Endothelial cell (in vitro differentiated cells): Measurements from ENCODE around the gene STAMBP. TPM values are rescaled to one million over a fixed set of nuclear protein-coding genes. Genes with fewer than 3 reads are reported as not detected.
"Not testable (repeated sequence)": the region's sequence is repeated elsewhere in the genome, so short reads cannot be mapped to it uniquely, and the experiment has no call there.

Experiments used
- DNase-seq: peaks from one replicate; pipeline ENCODE4 v3.0.0; 2021; ENCODE audit warnings: low spot score
- H3K27ac Mint-ChIP-seq: one replicate; pipeline ENCODE4 v1.8.0; 2021; ENCODE audit warnings: mixed read lengths, inconsistent platforms; ENCODE audit not compliant: unreplicated experiment
- H3K27me3 Mint-ChIP-seq: one replicate; pipeline ENCODE4 v1.8.0; 2021; ENCODE audit warnings: mild to moderate bottlenecking, moderate library complexity, mixed read lengths, inconsistent platforms; ENCODE audit not compliant: unreplicated experiment
- H3K36me3 Mint-ChIP-seq: one replicate; pipeline ENCODE4 v1.8.0; 2021; ENCODE audit warnings: mild to moderate bottlenecking, low read depth, mixed read lengths, inconsistent platforms; ENCODE audit not compliant: unreplicated experiment
- H3K4me1 Mint-ChIP-seq: one replicate; pipeline ENCODE4 v1.8.0; 2021; ENCODE audit warnings: mild to moderate bottlenecking, mixed read lengths, inconsistent platforms; ENCODE audit not compliant: unreplicated experiment
- H3K4me3 Mint-ChIP-seq: one replicate; pipeline ENCODE4 v1.8.0; 2021; ENCODE audit warnings: mild to moderate bottlenecking, mixed read lengths, inconsistent platforms; ENCODE audit not compliant: unreplicated experiment
- H3K9me3 Mint-ChIP-seq: one replicate; pipeline ENCODE4 v1.8.0; 2021; ENCODE audit warnings: mixed read lengths, inconsistent platforms; ENCODE audit not compliant: unreplicated experiment
- CTCF ChIP-seq: fragments of 200-600 bp; sonication (generic); IDR thresholded peaks from one replicate; pipeline ENCODE4 v1.5.0; 2021; ENCODE audit warnings: antibody characterized with exemption; ENCODE audit not compliant: unreplicated experiment
- long read RNA-seq: library from polyadenylated mRNA; unstranded; transcript quantifications from one replicate; pipeline ENCODE4 v2.0.0, GENCODE V29; 2020; ENCODE audit not compliant: unreplicated experiment
- total RNA-seq: library from RNA; stranded (reverse); fragmentation: NEBNext Ultra II Directional; extraction: Animal tissue kit (Norgen Biotek cat#: 25700); gene quantifications from one replicate; pipeline ENCODE4 v1.2.1, GENCODE V29; 2021; ENCODE audit not compliant: unreplicated experiment

Gene STAMBP
- total RNA-seq = 29.2 TPM
- long read RNA-seq, full-length matches to known transcripts = 6 of 10 reads
- long read RNA-seq, partial matches to known transcripts = 1 of 10 reads
- long read RNA-seq, other reads (novel, unspliced or antisense) = 3 of 10 reads

- TF ChIP-seq CTCF = no peak
- H3K4me3 Mint-ChIP-seq = peak within 1 kb of the TSS; percentile 97
- H3K9me3 Mint-ChIP-seq = no peaks in the 10 kb centered on the region
- peaks cover 17% of the 10 kb centered on the region for H3K4me1 Mint-ChIP-seq
- DNase-seq = peak; percentile 86
- peak within 1 kb of the TSS; percentile 82 for H3K27ac Mint-ChIP-seq
- peaks cover 5% of the 10 kb centered on the region for H3K36me3 Mint-ChIP-seq
- peaks cover 1% of the 10 kb centered on the region for H3K27me3 Mint-ChIP-seq
These were observed at the start of gene STAMBP for GRCh38 chr2:73828818-73829570. TSS of gene STAMBP (plus strand) at chr2:73828961. CDS start at chr2:73830857, 1,896 bp downstream.

- H3K27me3 Mint-ChIP-seq = peaks cover 1% of the 10 kb centered on the region
- TF ChIP-seq CTCF = peak; percentile 98
- peak; percentile 98 for DNase-seq
- no peaks in the 10 kb centered on the region for H3K9me3 Mint-ChIP-seq
- peak within 1 kb of the TSS; percentile 99 for H3K4me3 Mint-ChIP-seq
- peak within 1 kb of the TSS; percentile 96 for H3K27ac Mint-ChIP-seq
- peaks cover 9% of the 10 kb centered on the region for H3K36me3 Mint-ChIP-seq
- H3K4me1 Mint-ChIP-seq = peaks cover 4% of the 10 kb centered on the region
These were observed 49.1 kb upstream of the STAMBP start, which contains the start of gene DUSP11 for GRCh38 chr2:73779467-73780236. TSS of gene DUSP11 (minus strand) at chr2:73780103. CDS start at chr2:73779974, 129 bp downstream.

GRCh38 chr2:73780237-73780582, 48.6 kb upstream of the STAMBP start:
- no peak for DNase-seq
- peak overlapping the region; percentile 99 for H3K4me3 Mint-ChIP-seq
- H3K27ac Mint-ChIP-seq = peak overlapping the region; percentile 96
- no peaks in the 10 kb centered on the region for H3K9me3 Mint-ChIP-seq
- peaks cover 7% of the 10 kb centered on the region for H3K36me3 Mint-ChIP-seq
- peaks cover 1% of the 10 kb centered on the region for H3K27me3 Mint-ChIP-seq
- no peak for TF ChIP-seq CTCF
- H3K4me1 Mint-ChIP-seq = peaks cover 4% of the 10 kb centered on the region

GRCh38 chr2:73783402-73783801, 45.4 kb upstream of the STAMBP start:
- DNase-seq, H3K27me3 Mint-ChIP-seq, H3K36me3 Mint-ChIP-seq, H3K4me3 Mint-ChIP-seq, H3K9me3 Mint-ChIP-seq, H3K27ac Mint-ChIP-seq, H3K4me1 Mint-ChIP-seq: not testable (repeated sequence)

- H3K4me1 Mint-ChIP-seq, H3K9me3 Mint-ChIP-seq, H3K27ac Mint-ChIP-seq, DNase-seq, H3K4me3 Mint-ChIP-seq, H3K27me3 Mint-ChIP-seq, H3K36me3 Mint-ChIP-seq: not testable (repeated sequence)
These were observed 44.9 kb upstream of the STAMBP start, which contains the start of gene C2orf78 for GRCh38 chr2:73783883-73784282. TSS of gene C2orf78 (plus strand) at chr2:73784183. CDS start at chr2:73784310, 127 bp downstream.
